ENCODE data around the gene SLC26A1. TPM values are rescaled to one million over a fixed set of nuclear protein-coding genes. Genes with fewer than 3 reads are reported as not detected.

Gene SLC26A1
- total RNA-seq, 4 donors from 2014 or later: 0.30 TPM; not detected in 3

- H3K27ac ChIP-seq: peak overlapping the region; percentile 58
Measured at GRCh38 chr4:1040344-1041146, 47.3 kb upstream of the SLC26A1 start.

GRCh38 chr4:1039493-1040343, 46.5 kb upstream of the SLC26A1 start:
- H3K9me3 ChIP-seq: no peaks in the 10 kb centered on the region
- H3K36me3 ChIP-seq: no peaks in the 10 kb centered on the region
- WGBS: 0% methylated on average over 2 of the region's 20 CpGs
- H3K27me3 ChIP-seq: peaks cover 19% of the 10 kb centered on the region
- peak overlapping the region; percentile 58 for H3K27ac ChIP-seq
- peaks cover 70% of the 10 kb centered on the region for H3K4me1 ChIP-seq
- H3K4me3 ChIP-seq: no peak overlapping the region
- TF ChIP-seq EP300 (IDR thresholded peaks at IDR 0.05) (no peak), POLR2A (IDR thresholded peaks at IDR 0.05) (no peak), CTCF (IDR thresholded peaks at IDR 0.05) (no peak), POLR2AphosphoS5 (IDR thresholded peaks at IDR 0.05) (no peak)
- no peak for DNase-seq (ENCODE audit: low spot score in 2 of 2)

More at GRCh38 chr4:1040344-1041146, 47.3 kb upstream of the SLC26A1 start:
- no peak overlapping the region for H3K4me3 ChIP-seq
- no peaks in the 10 kb centered on the region for H3K36me3 ChIP-seq
- no peak for DNase-seq (ENCODE audit: low spot score in 2 of 2)
- peaks cover 64% of the 10 kb centered on the region for H3K4me1 ChIP-seq
- 90% methylated on average over 2 of the region's 21 CpGs for WGBS
- H3K27me3 ChIP-seq: peaks cover 27% of the 10 kb centered on the region
- H3K9me3 ChIP-seq: no peaks in the 10 kb centered on the region
- TF ChIP-seq CTCF (IDR thresholded peaks at IDR 0.05) (no peak), EP300 (IDR thresholded peaks at IDR 0.05) (no peak), POLR2AphosphoS5 (IDR thresholded peaks at IDR 0.05) (no peak), POLR2A (IDR thresholded peaks at IDR 0.05) (no peak)

GRCh38 chr4:1038948-1039492, 45.8 kb upstream of the SLC26A1 start:
- no peak for DNase-seq (ENCODE audit: low spot score in 2 of 2)
- TF ChIP-seq CTCF (IDR thresholded peaks at IDR 0.05): no peak
- TF ChIP-seq EP300 (IDR thresholded peaks at IDR 0.05): no peak
- Histone ChIP-seq H3K27ac (no peak overlapping the region), H3K36me3 (no peaks in the 10 kb centered on the region), H3K27me3 (peaks cover 15% of the 10 kb centered on the region), H3K4me3 (no peak overlapping the region), H3K9me3 (no peaks in the 10 kb centered on the region), H3K4me1 (peaks cover 68% of the 10 kb centered on the region)
- 71% methylated on average over 12 of the region's 16 CpGs for WGBS

GRCh38 chr4:1036976-1037810, 44.0 kb upstream of the SLC26A1 start:
- Histone ChIP-seq H3K36me3 (no peaks in the 10 kb centered on the region), H3K9me3 (no peaks in the 10 kb centered on the region), H3K4me1 (peaks cover 56% of the 10 kb centered on the region), H3K4me3 (no peak overlapping the region), H3K27me3 (peaks cover 14% of the 10 kb centered on the region), H3K27ac (no peak overlapping the region)
- no peak for TF ChIP-seq CTCF (IDR thresholded peaks at IDR 0.05)
- TF ChIP-seq POLR2A (IDR thresholded peaks at IDR 0.05): no peak
- TF ChIP-seq EP300 (IDR thresholded peaks at IDR 0.05): no peak
- no peak for TF ChIP-seq POLR2AphosphoS5 (IDR thresholded peaks at IDR 0.05)
- 75% methylated on average over 2 of the region's 26 CpGs for whole genome bisulfite sequencing
- DNase-seq (ENCODE audit: low spot score in 2 of 2): no peak

Data from suprapubic skin (tissue), 4 donors.